Naive B cell (primary cell): ENCODE measurements around the gene PECR. TPM values are rescaled to one million over a fixed set of nuclear protein-coding genes. Genes with fewer than 3 reads are reported as not detected.
A peak's percentile ranks its signal among the peaks of the same experiment; 100 is the strongest.

Source experiments
- ATAC-seq, 2 donors: fragments of 150-1000 bp; cut with Tn5 transposase; 2 replicates each; pipeline ENCODE4 v1.10.0; 2021; ENCODE audit warnings: low read depth in 2 of 2, mild to moderate bottlenecking in 2 of 2, moderate library complexity in 2 of 2
- DNase-seq: peaks from one replicate; pipeline ENCODE4 v3.0.0; 2022
- H3K27ac Mint-ChIP-seq, 6 donors: one replicate each; pipeline ENCODE4 v1.8.0; 2020 to 2022; ENCODE audit warnings: mild to moderate bottlenecking in 6 of 6, mixed read lengths in 6 of 6, moderate library complexity in 5 of 6, inconsistent platforms in 2 of 6
- H3K27me3 Mint-ChIP-seq, 3 donors: one replicate each; pipeline ENCODE4 v1.8.0; 2021 to 2022; ENCODE audit warnings: mixed read lengths in 3 of 3, mild to moderate bottlenecking in 1 of 3
- H3K36me3 Mint-ChIP-seq, 2 donors: one replicate each; pipeline ENCODE4 v1.8.0; 2020 to 2022; ENCODE audit warnings: mixed read lengths in 2 of 2, inconsistent platforms in 1 of 2, mild to moderate bottlenecking in 1 of 2
- H3K4me1 Mint-ChIP-seq, 3 donors: one replicate each; pipeline ENCODE4 v1.8.0; 2020 to 2022; ENCODE audit warnings: mixed read lengths in 3 of 3, inconsistent platforms in 1 of 3, mild to moderate bottlenecking in 1 of 3, moderate library complexity in 1 of 3
- H3K4me3 Mint-ChIP-seq, 8 donors: one replicate each; pipeline ENCODE4 v1.8.0; 2020 to 2022; ENCODE audit warnings: mild to moderate bottlenecking in 8 of 8, mixed read lengths in 8 of 8, moderate library complexity in 8 of 8, inconsistent platforms in 2 of 8
- H3K9me3 Mint-ChIP-seq, 7 donors: one replicate each; pipeline ENCODE4 v1.8.0; 2020 to 2022; ENCODE audit warnings: mixed read lengths in 7 of 7, mild to moderate bottlenecking in 5 of 7, inconsistent platforms in 2 of 7, moderate library complexity in 1 of 7
- polyA plus RNA-seq, 6 donors: library from polyadenylated mRNA; unstranded; fragments of 300-500 nt; fragmentation: Illumina TruSeq; gene quantifications; one replicate each; pipeline ENCODE4 v1.2.3, GENCODE V29; 2021; ENCODE audit warnings: low read depth in 6 of 6

PECR gene
- polyA plus RNA-seq: 10 to 100 TPM; 20.7 to 37.3 (median 24.8) TPM

DNA sequence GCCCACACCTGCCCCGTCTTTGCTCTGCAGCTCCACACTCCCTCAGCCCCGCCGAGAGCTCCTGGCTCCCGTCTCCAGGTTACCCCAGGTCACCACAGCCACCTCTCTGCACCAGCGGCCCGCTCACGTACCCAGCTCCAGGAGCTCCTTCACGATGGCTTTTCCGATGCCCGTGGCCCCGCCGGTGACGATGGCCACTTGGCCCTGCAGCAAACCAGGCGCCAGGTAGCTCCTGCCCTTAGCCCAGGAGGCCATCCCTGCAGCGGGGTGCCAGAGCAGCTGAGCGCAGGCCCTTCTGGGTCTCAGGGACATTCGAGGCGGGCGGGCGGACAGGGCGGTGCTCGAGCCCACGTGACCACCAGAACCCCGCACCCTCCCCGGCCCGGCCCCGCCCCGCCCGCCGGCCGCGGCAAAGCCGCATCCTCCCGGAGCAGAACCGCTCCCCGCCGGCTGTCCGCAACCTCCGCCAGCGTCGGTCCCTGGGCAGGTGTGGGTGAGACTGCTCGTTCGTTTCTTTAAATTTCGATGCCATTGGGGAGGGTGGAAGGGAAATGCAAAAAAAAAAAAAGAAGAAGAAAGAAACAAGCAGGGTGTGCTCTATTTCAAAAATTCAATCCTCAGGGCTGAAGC, at the start of gene PECR, which contains the start of gene TMEM169:
TSS of gene PECR (minus strand) at position 323 of the 630 bp plus-strand sequence. CDS start at position 255, 68 bp downstream.
TSS of gene TMEM169 (plus strand) at position 433 of the 630 bp plus-strand sequence. CDS start 14,045 bp downstream, outside the sequence.
- H3K4me1 Mint-ChIP-seq: peaks cover 38 to 55% (median 47%) of the 10 kb centered on the region in 3 donors
- peak within 1 kb of the TSS; percentile 91 to 97 (median 96) for H3K4me3 Mint-ChIP-seq
- ATAC-seq: peak; percentile 90

DNA sequence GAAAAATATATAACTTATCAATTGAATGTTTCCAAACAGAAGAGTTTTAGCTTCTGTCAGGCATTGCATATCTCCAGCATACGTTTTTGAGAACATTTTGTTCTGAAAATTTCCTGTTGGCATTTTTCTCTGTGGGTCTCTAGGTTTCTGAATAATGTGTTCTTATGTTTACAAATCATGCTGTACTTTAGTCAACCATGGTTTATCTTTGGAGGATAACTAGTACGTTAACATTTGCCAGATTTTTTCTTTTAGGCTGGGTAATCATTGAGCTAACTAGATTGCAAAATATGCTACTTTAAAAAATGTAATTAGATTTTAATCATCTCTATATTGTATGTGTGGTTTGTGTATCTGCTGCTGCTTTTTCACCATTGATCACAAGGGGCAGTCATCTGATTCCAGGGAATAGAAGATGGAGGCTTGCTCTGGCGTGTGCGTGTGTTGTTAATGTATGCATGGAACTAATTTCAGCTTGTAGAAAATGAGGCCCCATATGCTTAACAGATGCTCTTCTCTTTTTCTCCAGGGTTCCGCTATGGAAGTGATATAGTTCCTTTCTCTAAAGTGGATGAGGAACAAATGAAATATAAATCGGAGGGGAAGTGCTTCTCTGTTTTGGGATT, 48.9 kb upstream of the PECR start:
- Mint-ChIP-seq H3K27ac (no peak overlapping the region), H3K4me1 (peaks cover 11 to 18% (median 12%) of the 10 kb centered on the region in 3 donors), H3K27me3 (no peaks in the 10 kb centered on the region), H3K9me3 (no peaks in the 10 kb centered on the region), H3K36me3 (peaks cover 48 to 49% of the 10 kb centered on the region in 2 donors), H3K4me3 (no peak overlapping the region)
- DNase-seq (no peak), ATAC-seq (no peak)

More for the DNA sequence above, at the start of gene PECR, which contains the start of gene TMEM169:
- Mint-ChIP-seq H3K27ac (peak within 1 kb of the TSS; percentile 88 to 97 (median 94)), H3K9me3 (no peaks in the 10 kb centered on the region), H3K27me3 (no peaks in the 10 kb centered on the region), H3K36me3 (no peaks in the 10 kb centered on the region)
- peak; percentile 63 for DNase-seq

DNA sequence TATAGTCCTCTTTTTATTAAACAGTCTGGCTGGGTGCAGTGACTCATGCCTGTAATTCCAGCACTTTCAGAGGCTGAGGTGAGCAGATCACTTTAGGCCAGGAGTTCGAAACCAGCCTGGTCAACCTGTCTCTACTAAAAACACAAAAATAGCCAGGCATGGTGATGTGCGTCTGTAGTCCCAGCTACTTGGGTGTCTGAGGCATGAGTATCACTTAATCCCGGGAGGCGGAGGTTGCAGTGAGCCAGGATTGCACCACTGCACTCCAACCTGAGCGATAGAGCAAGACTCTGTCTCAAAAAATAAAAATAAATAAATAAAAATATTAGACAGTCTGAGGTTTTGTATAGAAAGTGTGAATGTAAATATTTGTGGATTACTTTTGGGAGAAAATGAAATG, 45.3 kb upstream of the PECR start:
- H3K4me3 Mint-ChIP-seq: no peak overlapping the region
- H3K9me3 Mint-ChIP-seq: no peaks in the 10 kb centered on the region
- H3K36me3 Mint-ChIP-seq: peaks cover 22 to 34% of the 10 kb centered on the region in 2 donors
- ATAC-seq: no peak
- peak overlapping the region in 1 of 6 donors; percentile 66 for H3K27ac Mint-ChIP-seq
- peaks cover 7 to 18% (median 9%) of the 10 kb centered on the region in 3 donors for H3K4me1 Mint-ChIP-seq
- DNase-seq: no peak
- no peaks in the 10 kb centered on the region for H3K27me3 Mint-ChIP-seq

DNA sequence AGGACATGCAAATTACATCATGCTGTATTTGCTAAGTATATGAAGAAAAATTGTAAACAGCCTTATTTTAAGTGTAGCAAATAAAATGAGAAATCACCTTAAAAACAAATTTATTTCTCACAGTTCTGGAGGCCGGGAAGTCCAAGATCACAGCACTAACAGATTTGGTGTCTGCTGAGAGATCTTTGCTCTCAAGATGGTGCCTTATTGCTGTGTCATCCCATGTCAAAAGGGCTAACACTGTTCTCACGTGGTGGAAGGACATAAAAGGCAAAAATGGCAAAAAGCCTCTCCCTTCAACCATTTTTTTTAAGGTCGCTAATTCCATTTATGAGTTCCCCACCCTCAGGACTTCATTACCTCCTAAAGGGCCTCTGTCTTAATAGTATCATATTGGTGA, 39.6 kb upstream of the PECR start:
- no peak for ATAC-seq
- H3K4me1 Mint-ChIP-seq: peaks cover 12 to 18% (median 18%) of the 10 kb centered on the region in 3 donors
- no peaks in the 10 kb centered on the region for H3K27me3 Mint-ChIP-seq
- H3K9me3 Mint-ChIP-seq: no peaks in the 10 kb centered on the region
- peaks cover 12 to 37% of the 10 kb centered on the region in 2 donors for H3K36me3 Mint-ChIP-seq
- H3K27ac Mint-ChIP-seq: peak overlapping the region in 2 of 6 donors; percentile 47 to 88
- H3K4me3 Mint-ChIP-seq: no peak overlapping the region
- no peak for DNase-seq

DNA sequence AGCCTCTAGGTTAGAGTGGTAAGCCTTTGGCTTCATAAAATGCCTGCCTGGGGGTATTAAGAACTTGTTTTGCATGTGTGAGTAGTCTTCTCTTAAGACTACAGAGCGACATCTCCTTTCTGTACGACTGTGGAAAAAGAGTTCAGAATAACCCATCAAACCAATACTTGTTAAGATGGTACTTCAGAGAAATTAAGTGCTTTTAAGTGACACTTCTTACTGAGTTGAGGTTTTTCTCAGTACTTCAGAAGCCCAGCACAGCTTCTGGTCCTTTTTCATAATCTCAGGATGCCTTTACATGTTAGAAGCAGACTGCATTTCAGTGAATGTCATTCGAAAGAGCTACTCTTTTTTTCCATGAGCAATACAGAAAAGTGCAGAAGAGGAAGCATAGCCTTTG, 38.4 kb upstream of the PECR start:
- no peaks in the 10 kb centered on the region for H3K9me3 Mint-ChIP-seq
- no peak overlapping the region for H3K27ac Mint-ChIP-seq
- H3K4me3 Mint-ChIP-seq: no peak overlapping the region
- no peak for DNase-seq
- H3K4me1 Mint-ChIP-seq: peaks cover 23 to 26% (median 25%) of the 10 kb centered on the region in 3 donors
- H3K27me3 Mint-ChIP-seq: no peaks in the 10 kb centered on the region
- peaks cover 12 to 37% of the 10 kb centered on the region in 2 donors for H3K36me3 Mint-ChIP-seq
- no peak for ATAC-seq

DNA sequence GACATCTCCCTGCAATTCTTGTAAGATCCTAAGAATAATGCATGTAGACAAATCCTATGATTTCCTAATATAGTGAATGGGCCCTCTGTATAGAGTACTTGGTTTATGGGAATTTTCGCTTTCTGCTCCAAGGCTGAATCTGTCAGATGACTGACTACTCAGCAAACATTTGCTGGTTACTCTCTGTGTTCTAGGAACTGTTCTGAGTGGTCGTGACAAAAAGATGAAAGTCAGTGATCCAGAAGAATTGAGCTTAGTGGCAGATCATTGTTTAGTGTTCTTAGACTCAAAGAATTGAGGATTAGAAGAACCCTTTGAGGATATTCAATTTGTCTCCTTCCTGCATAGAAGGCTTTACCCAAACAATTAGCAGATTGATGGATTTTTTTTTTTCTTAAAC, 37.5 kb upstream of the PECR start:
- DNase-seq (no peak), ATAC-seq (no peak)
- H3K9me3 Mint-ChIP-seq: no peaks in the 10 kb centered on the region
- no peak overlapping the region for H3K4me3 Mint-ChIP-seq
- H3K27me3 Mint-ChIP-seq: no peaks in the 10 kb centered on the region
- no peak overlapping the region for H3K27ac Mint-ChIP-seq
- peaks cover 28 to 34% (median 31%) of the 10 kb centered on the region in 3 donors for H3K4me1 Mint-ChIP-seq
- peaks cover 18 to 39% of the 10 kb centered on the region in 2 donors for H3K36me3 Mint-ChIP-seq

DNA sequence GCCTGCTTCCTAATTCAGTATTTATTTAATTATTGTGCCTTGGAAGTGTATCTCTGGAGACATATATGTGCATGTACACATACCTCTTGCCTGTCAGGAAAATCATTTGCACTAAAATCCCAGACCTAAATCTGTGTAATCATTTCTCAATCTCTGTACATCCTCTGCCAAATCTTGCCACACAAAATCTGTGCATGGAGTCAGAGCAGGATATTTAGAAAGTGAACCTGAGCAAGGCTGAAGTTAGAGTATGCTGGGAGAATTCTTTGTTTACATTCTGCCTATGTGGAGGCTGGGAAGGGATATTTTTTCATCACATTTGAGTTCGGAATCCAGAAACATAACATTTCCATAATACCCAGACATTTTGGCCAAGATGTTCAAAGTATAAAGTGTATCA, 36.9 kb upstream of the PECR start:
- peak overlapping the region in 1 of 6 donors; percentile 81 for H3K27ac Mint-ChIP-seq
- H3K36me3 Mint-ChIP-seq: peaks cover 25 to 44% of the 10 kb centered on the region in 2 donors
- DNase-seq (no peak), ATAC-seq (no peak)
- H3K4me1 Mint-ChIP-seq: peaks cover 34 to 41% (median 38%) of the 10 kb centered on the region in 3 donors
- H3K27me3 Mint-ChIP-seq: no peaks in the 10 kb centered on the region
- no peaks in the 10 kb centered on the region for H3K9me3 Mint-ChIP-seq
- H3K4me3 Mint-ChIP-seq: no peak overlapping the region

DNA sequence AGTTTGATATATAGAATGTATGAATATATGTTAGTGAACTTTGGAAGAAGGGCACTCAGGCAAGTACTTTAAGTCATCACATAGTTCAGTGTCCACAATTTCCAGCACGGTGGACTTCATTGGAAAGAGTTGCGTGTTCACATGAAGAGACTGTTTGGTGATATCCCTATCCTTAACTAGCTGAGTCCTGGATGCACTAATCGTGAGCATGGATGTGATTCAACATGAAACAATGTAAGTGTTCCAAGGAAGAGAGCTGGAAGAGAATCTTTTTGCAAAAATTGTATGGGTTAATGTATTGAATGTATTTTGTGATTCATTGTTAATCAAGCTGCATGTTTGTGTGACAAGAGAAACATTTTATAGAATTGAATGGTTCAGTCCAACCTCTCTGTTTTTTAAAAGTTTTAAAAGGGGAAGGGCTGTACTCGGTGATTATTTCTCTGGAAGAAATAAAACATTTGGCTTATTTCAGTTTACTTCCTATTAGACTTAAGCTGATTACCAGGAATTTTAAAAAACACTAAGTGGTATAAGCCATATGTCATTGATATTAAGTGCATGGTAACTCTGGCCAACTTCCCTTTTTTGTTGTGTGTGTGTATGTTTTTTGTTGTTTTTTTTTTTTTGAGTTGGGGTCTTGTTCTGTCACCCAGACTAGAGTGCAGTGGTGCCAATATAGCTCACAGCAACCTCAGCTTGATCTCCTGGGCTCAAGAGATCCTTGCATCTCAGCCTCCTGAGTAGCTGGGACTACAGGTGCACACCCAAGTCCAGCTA, 36.1 kb upstream of the PECR start:
- Mint-ChIP-seq H3K27me3 (no peaks in the 10 kb centered on the region), H3K27ac (peak overlapping the region in 1 of 6 donors; percentile 34), H3K4me3 (no peak overlapping the region), H3K36me3 (peaks cover 26 to 44% of the 10 kb centered on the region in 2 donors), H3K4me1 (peaks cover 34 to 47% (median 45%) of the 10 kb centered on the region in 3 donors), H3K9me3 (no peaks in the 10 kb centered on the region)
- ATAC-seq (no peak), DNase-seq (no peak)

DNA sequence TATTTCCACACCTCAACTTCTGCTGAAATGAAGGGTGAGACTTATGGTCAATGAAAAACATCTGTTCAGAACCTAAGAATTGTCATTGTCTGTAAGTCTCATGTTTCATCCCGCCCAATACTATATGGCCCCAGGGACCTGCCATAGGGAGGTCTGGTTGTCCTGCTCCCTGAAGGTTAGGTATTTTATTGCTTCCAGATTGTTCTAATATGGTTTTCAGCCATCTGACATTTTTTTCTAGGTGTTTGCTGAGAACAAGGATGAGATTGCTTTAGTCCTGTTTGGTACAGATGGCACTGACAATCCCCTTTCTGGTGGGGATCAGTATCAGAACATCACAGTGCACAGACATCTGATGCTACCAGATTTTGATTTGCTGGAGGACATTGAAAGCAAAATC, 34.8 kb upstream of the PECR start:
- Mint-ChIP-seq H3K9me3 (no peaks in the 10 kb centered on the region), H3K27ac (peak overlapping the region in 2 of 6 donors; percentile 34 to 98), H3K36me3 (peaks cover 28 to 35% of the 10 kb centered on the region in 2 donors)

DNA sequence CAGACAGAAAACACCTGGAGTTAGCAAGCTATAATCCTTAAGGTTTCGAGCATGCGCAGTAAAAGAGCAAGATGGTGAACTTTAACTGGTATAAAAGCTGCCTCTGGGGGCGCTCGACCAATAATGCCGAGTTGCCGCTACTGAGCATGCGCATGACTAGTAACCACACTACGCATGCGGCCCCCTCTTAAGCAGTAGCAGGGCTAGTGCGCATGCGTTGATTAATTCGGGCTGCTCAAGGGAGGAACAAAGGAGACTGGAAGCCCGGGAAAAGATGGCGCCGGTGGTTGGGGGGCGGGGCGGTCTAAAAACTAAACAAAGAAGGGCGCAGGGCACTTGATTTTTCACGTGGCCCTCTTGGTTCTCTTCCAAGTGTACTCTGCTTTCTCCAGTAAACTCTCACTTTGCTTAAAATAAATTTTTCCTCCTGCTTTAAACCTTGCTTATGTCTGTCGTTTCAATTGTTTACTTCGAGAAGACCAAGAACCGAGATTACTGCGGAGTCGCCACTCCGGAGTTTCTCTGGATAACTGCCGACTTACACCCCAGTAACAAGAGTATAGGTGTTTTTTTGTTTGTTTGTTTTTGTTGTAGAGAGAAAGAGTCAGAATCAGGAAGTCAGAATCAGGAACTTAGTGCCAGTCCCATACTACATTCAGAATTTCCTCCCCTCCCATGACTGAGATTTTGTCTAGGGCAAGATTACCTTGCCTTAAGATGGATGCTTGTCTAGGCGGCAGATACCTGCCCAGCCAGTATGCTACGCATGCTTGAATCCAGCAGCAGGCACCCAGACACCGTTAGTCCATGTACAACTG, 33.3 kb upstream of the PECR start:
- H3K4me1 Mint-ChIP-seq: peaks cover 38 to 69% (median 68%) of the 10 kb centered on the region in 3 donors
- DNase-seq (peak; percentile 95), ATAC-seq (peak; percentile 87 to 89)
- no peaks in the 10 kb centered on the region for H3K9me3 Mint-ChIP-seq
- H3K36me3 Mint-ChIP-seq: peaks cover 23 to 28% of the 10 kb centered on the region in 2 donors
- no peaks in the 10 kb centered on the region for H3K27me3 Mint-ChIP-seq
- H3K4me3 Mint-ChIP-seq: peak overlapping the region; percentile 86 to 97 (median 94)
- peak overlapping the region; percentile 97 to 99 (median 98) for H3K27ac Mint-ChIP-seq

More for the DNA sequence above, 34.8 kb upstream of the PECR start:
- no peaks in the 10 kb centered on the region for H3K27me3 Mint-ChIP-seq
- peak overlapping the region in 6 of 8 donors; percentile 26 to 95 (median 54) for H3K4me3 Mint-ChIP-seq
- ATAC-seq: no peak
- DNase-seq: no peak
- peaks cover 37 to 60% (median 55%) of the 10 kb centered on the region in 3 donors for H3K4me1 Mint-ChIP-seq

DNA sequence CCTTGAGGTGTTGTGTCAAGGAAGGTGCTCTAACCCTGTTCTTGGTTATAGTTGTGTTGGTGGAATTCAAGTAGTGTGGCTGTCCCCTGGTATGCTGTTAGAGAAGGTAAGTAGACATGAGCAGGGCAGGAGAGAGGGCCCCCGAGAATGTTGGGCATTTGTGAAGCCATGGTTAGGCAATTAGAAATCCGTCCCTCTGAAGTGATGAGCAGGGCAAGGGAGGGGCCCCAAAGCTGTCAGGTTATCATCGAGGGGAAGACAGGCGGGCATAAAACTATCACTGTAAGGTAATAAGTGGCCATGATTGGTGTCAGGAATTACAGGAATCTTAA, 32.7 kb upstream of the PECR start:
- ATAC-seq: peak in 1 of 2 donors; percentile 4
- peak overlapping the region in 6 of 8 donors; percentile 20 to 96 (median 92) for H3K4me3 Mint-ChIP-seq
- DNase-seq: no peak
- H3K27ac Mint-ChIP-seq: peak overlapping the region; percentile 97 to 99 (median 98)
- peaks cover 39 to 74% (median 70%) of the 10 kb centered on the region in 3 donors for H3K4me1 Mint-ChIP-seq
- no peaks in the 10 kb centered on the region for H3K27me3 Mint-ChIP-seq
- peaks cover 23 to 25% of the 10 kb centered on the region in 2 donors for H3K36me3 Mint-ChIP-seq
- H3K9me3 Mint-ChIP-seq: no peaks in the 10 kb centered on the region

DNA sequence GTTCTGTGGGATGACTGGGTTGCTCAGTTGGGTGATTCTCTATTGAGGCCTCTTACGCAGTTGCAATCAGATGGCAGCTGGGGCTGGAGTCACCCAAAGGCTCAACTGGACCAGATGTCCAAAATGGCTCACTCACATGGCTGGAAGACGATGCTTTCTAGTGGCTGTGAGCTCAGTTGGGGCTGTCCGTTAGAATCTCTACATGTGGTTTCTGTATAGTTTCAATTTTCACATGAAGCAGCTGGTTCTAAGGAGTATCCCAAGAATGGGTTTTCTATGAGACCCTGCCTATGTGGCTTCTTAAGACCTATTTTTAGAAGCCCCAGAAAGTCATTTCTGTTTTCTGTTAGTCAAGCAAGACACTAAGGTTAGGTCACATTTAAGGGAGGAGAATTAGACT, 32.0 kb upstream of the PECR start:
- Mint-ChIP-seq H3K36me3 (peaks cover 20 to 23% of the 10 kb centered on the region in 2 donors), H3K9me3 (no peaks in the 10 kb centered on the region), H3K4me1 (peaks cover 47 to 81% (median 74%) of the 10 kb centered on the region in 3 donors), H3K4me3 (peak overlapping the region in 2 of 8 donors; percentile 86 to 98), H3K27ac (peak overlapping the region in 4 of 6 donors; percentile 11 to 98 (median 60)), H3K27me3 (no peaks in the 10 kb centered on the region)
- DNase-seq (no peak), ATAC-seq (no peak)
